Measurements from ENCODE around the gene NAV2.

The NAV2 gene

GRCh38 chr11:20109731-20110445, 397.3 kb downstream of the NAV2 start:
- no peak for DNase-seq (ENCODE audit: low read depth)
- no peak overlapping the region for H3K4me3 ChIP-seq (ENCODE audit: low read length)

DNA sequence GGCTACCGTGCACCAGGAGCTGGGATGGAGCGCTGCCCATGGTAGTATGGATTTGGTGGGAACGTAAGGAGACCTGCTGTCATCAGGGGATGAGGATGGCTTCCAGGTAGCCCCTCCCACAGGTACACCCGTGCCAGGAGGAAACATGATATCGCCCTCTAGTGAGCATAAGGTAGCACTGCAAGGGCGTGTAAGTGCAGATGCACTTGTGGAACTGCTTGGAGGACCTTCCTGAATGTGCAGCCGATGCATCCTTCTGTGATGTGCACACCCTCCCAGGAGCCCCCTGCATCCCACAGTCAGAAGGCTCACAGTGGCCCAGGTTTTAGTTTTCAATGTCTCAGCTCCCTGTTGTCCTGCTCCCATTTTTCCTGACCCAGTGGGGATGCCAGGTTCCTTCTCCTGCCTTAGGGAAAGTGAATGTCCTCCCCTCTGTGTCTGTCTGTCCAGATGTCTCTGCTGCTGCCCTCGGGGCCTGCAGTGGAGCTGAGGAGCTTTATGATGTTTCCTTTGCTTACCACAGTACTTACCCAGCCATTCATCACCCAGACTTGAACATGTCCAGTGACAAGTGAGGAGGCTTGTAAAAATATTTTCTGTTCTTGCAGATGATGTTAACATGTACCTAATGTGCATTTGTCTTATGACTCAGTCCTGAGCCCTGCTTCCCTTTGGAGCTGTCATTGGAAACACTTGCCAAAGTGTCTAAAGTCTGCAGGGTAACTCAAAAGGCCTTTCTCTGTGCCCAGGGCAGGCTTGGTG, 398.5 kb downstream of the NAV2 start:
- no peak for DNase-seq (ENCODE audit: low read depth)
- H3K4me3 ChIP-seq (ENCODE audit: low read length): no peak overlapping the region
- TF ChIP-seq CTCF (conservative IDR thresholded peaks at IDR 0.05; ENCODE audit: low read depth, low read length): peak; percentile 95

More at GRCh38 chr11:20109731-20110445, 397.3 kb downstream of the NAV2 start:
- no peak for TF ChIP-seq CTCF (conservative IDR thresholded peaks at IDR 0.05; ENCODE audit: low read depth, low read length)

GRCh38 chr11:20111871-20112270, 399.2 kb downstream of the NAV2 start:
- DNase-seq (ENCODE audit: low read depth): no peak
- TF ChIP-seq CTCF (conservative IDR thresholded peaks at IDR 0.05; ENCODE audit: low read depth, low read length): no peak

DNA sequence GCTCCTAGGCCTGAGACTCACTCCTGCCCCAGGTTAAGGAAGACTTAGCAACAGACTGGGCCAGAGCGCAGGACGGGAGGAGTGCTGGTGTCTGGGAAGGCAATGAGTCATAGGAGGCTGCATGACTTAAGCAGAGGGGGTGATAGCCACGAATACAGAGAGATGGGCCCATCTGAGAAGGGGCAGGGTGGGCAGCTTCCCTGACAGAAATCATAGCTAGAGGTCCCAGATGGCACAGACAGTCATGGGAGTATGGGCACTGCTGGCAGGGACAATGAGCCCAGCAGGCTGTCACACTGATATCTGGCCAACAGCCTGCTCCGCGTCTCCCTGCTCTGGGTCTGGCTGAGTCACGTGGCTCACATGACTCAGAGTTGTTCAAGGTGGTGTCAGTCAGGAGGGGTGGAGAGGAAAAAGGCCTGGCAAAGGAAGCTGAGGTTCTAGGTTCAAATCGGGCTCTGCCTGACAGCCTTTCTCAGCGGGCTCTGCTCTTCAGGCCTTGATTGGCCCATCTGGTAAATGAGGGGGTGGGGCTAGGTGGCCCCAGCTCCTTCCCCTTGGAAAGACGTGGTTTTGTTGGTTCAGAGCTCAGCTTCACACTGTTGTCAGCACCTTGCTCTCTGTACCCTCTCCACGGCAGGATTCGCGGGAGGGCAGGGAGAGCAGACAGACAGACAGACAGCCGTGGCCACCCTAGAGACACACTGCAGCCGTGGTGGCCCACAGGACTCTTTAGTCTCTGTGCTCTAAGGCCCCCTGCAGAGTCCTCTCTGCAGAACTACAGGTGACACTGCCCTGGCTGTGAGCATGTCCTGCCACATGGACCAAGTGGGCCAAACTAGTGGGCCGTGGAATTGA, 399.9 kb downstream of the NAV2 start:
- no peak overlapping the region for H3K4me3 ChIP-seq (ENCODE audit: low read length)
- DNase-seq (ENCODE audit: low read depth): peak; percentile 98
- TF ChIP-seq CTCF (conservative IDR thresholded peaks at IDR 0.05; ENCODE audit: low read depth, low read length): no peak

More at GRCh38 chr11:20111871-20112270, 399.2 kb downstream of the NAV2 start:
- H3K4me3 ChIP-seq (ENCODE audit: low read length): no peak overlapping the region

GRCh38 chr11:20113149-20113438, 400.5 kb downstream of the NAV2 start:
- H3K4me3 ChIP-seq (ENCODE audit: low read length): no peak overlapping the region
- TF ChIP-seq CTCF (conservative IDR thresholded peaks at IDR 0.05; ENCODE audit: low read depth, low read length): no peak
- no peak for DNase-seq (ENCODE audit: low read depth)

DNA sequence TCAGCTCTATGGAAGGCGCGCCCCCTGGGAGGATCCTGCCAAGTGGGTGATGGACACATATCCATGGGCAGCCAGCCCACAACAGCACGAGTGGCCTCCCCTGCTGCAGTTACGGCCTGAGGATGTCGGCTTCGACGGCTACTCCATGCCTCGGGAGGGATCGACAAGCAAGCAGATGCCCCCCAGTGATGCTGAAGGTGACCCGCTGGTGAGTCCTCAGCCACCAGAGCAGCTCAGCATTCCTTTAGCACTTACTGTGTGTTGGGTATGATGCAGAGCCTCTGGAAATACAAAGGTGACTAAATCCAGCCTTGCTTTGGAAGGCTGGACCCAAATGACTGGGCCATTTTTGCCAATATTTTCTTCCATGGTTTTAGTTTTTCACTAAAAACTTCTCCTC, 402.0 kb downstream of the NAV2 start:
- no peak for DNase-seq (ENCODE audit: low read depth)
- TF ChIP-seq CTCF (conservative IDR thresholded peaks at IDR 0.05; ENCODE audit: low read depth, low read length): no peak

More for the DNA sequence above, 402.0 kb downstream of the NAV2 start:
- no peak overlapping the region for H3K4me3 ChIP-seq (ENCODE audit: low read length)
